Prostate gland (tissue), 2 donors: ENCODE results near the gene DOCK3.

Experiments
- POLR2A ChIP-seq: fragments of 450-650 bp; IDR thresholded peaks from one replicate; pipeline ENCODE4 v1.6.1; 2016; ENCODE audit warnings: antibody characterized with exemption, mild to moderate bottlenecking
- TF ChIP-seq, protein P1 (sequence below), 4 experiments: fragments of 200-600 bp in 2 of 4; fragments of 450-650 bp in 2 of 4; sonication (generic) in 2 of 4; IDR thresholded peaks; 1 replicate in 3 of 4; 2 replicates in 1 of 4; pipeline ENCODE4 v1.5.1; 2016 to 2019; ENCODE audit warnings: antibody characterized with exemption in 4 of 4, mild to moderate bottlenecking in 2 of 4, moderate library complexity in 2 of 4

- TF ChIP-seq, protein P1, sequence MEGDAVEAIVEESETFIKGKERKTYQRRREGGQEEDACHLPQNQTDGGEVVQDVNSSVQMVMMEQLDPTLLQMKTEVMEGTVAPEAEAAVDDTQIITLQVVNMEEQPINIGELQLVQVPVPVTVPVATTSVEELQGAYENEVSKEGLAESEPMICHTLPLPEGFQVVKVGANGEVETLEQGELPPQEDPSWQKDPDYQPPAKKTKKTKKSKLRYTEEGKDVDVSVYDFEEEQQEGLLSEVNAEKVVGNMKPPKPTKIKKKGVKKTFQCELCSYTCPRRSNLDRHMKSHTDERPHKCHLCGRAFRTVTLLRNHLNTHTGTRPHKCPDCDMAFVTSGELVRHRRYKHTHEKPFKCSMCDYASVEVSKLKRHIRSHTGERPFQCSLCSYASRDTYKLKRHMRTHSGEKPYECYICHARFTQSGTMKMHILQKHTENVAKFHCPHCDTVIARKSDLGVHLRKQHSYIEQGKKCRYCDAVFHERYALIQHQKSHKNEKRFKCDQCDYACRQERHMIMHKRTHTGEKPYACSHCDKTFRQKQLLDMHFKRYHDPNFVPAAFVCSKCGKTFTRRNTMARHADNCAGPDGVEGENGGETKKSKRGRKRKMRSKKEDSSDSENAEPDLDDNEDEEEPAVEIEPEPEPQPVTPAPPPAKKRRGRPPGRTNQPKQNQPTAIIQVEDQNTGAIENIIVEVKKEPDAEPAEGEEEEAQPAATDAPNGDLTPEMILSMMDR (IDR thresholded peaks at IDR 0.05), result no peak
- no peak for TF ChIP-seq POLR2A
These were observed 684.3 kb downstream of the DOCK3 start for GRCh38 chr3:51358981-51359380.
